Naive thymus-derived CD8-positive, alpha-beta T cell (primary cell): ENCODE measurements around the gene UEVLD. TPM values are rescaled to one million over a fixed set of nuclear protein-coding genes. Genes with fewer than 3 reads are reported as not detected.

Experiments
- ATAC-seq, 2 donors: fragments of 150-1000 bp; cut with Tn5 transposase in 1 of 2; sonication (Bioruptor Pico), chemical (Tn5 transposase) in 1 of 2; 1 replicate in 1 of 2; 2 replicates in 1 of 2; pipeline ENCODE4 v1.10.0; 2021; ENCODE audit warnings: mild to moderate bottlenecking in 2 of 2, moderate library complexity in 2 of 2
- POLR2A ChIA-PET: fragments of 350-600 bp; sonication (Branson Sonifier 250); formaldehyde crosslinking; loops from one replicate; lab custom pipeline; 2021; ENCODE audit warnings: antibody characterized with exemption; lab: Charles Lee
- DNase-seq, 10 donors: peaks; one replicate each; pipeline versions ENCODE4 v3.0.0 to v3.0.0-alpha.2; 2020 to 2022
- H3K27ac Mint-ChIP-seq, 10 donors: one replicate each; pipeline ENCODE4 v1.8.0; 2020 to 2022; ENCODE audit warnings: mild to moderate bottlenecking in 10 of 10, mixed read lengths in 10 of 10, moderate library complexity in 4 of 10, inconsistent platforms in 1 of 10
- H3K27me3 Mint-ChIP-seq, 5 donors: one replicate each; pipeline ENCODE4 v1.8.0; 2021 to 2022; ENCODE audit warnings: mixed read lengths in 5 of 5
- H3K36me3 Mint-ChIP-seq, 3 donors: one replicate each; pipeline ENCODE4 v1.8.0; 2020 to 2022; ENCODE audit warnings: mixed read lengths in 3 of 3, mild to moderate bottlenecking in 2 of 3, inconsistent platforms in 1 of 3
- H3K4me1 Mint-ChIP-seq, 4 donors: one replicate each; pipeline ENCODE4 v1.8.0; 2021 to 2022; ENCODE audit warnings: mixed read lengths in 4 of 4
- H3K4me3 Mint-ChIP-seq, 10 donors: one replicate each; pipeline ENCODE4 v1.8.0; 2020 to 2022; ENCODE audit warnings: mild to moderate bottlenecking in 10 of 10, mixed read lengths in 10 of 10, moderate library complexity in 6 of 10, inconsistent platforms in 1 of 10
- H3K9me3 Mint-ChIP-seq, 9 donors: one replicate each; pipeline ENCODE4 v1.8.0; 2020 to 2022; ENCODE audit warnings: mixed read lengths in 9 of 9, mild to moderate bottlenecking in 3 of 9, inconsistent platforms in 1 of 9, moderate library complexity in 1 of 9
- polyA plus RNA-seq, 3 donors: library from polyadenylated mRNA; unstranded; fragments of 300-500 nt; fragmentation: Illumina TruSeq; gene quantifications; one replicate each; pipeline ENCODE4 v1.2.3, GENCODE V29; 2021
- total RNA-seq, 8 experiments: library from RNA in 2 of 8; stranded (reverse) in 2 of 8; gene quantifications; one replicate each; pipeline ENCODE4 v1.2.3 and lab custom pipeline; 2021 to 2026

The UEVLD gene
- total and polyA plus RNA-seq, 5 experiments from 2014 or later, result 5.5 to 10.5 (median 6.1) TPM

DNA sequence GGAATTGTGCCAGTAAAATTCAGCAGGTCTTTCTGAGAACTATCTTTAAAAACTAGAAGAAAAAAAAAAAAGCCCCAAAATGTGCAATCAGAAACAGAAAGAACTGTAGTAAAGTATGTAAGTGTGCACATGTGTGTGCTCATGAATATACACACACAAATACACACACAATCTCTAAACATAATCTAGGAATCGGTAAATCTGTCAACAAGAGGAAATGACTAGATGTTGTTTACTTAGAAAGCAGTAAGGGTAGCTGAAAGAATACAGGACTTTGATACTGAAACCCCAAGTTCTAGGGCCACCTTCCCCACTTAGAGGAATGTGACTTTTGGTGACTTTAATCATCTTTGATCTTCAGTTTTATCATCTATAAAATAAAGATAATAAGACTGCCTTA, 13.2 kb downstream of the UEVLD start:
- Mint-ChIP-seq H3K36me3 (peaks cover 0 to 56% (median 12%) of the 10 kb centered on the region in 3 donors), H3K4me3 (no peak overlapping the region), H3K4me1 (peaks cover 0 to 6% (median 2%) of the 10 kb centered on the region in 4 donors), H3K9me3 (no peaks in the 10 kb centered on the region), H3K27me3 (no peaks in the 10 kb centered on the region), H3K27ac (peak overlapping the region in 1 of 10 donors; percentile 17)
- POLR2A ChIA-PET, result no interaction called here
- DNase-seq (no peak), ATAC-seq (no peak)

DNA sequence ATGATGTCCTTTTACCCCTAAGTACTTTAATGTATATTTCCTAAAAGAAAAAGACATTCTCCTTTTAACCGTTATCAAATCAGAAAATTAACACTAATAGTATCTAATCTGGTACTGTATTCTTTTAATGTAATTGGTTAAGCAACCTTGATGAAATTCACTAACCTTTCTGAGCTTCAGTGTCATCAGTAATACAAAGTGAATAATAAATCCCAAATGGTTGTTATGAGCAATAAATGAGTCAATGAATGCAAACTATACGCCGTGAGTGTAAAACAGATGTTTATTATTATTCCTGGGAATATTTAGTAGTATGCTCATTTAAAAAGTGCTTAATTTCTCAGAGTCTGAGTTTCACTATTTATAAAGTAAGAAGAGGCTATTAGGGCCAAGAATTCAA, 21.5 kb downstream of the UEVLD start:
- H3K4me1 Mint-ChIP-seq, result peaks cover 0 to 1% (median 0%) of the 10 kb centered on the region in 4 donors
- H3K9me3 Mint-ChIP-seq, result no peaks in the 10 kb centered on the region
- no peak overlapping the region for H3K4me3 Mint-ChIP-seq
- no peak for ATAC-seq
- POLR2A ChIA-PET, result no interaction called here
- peaks cover 0 to 45% (median 6%) of the 10 kb centered on the region in 3 donors for H3K36me3 Mint-ChIP-seq
- peak overlapping the region in 1 of 10 donors; percentile 56 for H3K27ac Mint-ChIP-seq
- no peaks in the 10 kb centered on the region for H3K27me3 Mint-ChIP-seq
- DNase-seq, result no peak

DNA sequence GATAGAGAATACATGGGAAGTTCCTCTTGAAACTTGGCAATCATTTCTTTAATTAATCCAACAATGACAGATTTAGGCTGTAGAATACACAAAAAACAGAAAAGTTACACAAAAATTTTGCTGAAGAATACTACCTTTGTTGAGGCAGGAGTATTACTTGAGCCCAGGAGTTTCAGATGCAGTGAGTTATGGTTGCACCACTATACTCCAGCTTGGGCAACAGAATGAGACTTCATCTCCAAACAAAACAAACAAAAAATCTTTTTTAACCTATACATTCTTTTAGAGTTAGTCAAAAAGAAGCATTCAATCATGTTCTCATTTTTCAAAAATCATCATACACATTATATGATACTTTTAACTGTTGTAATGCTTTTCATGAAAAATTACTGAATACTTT, 22.1 kb downstream of the UEVLD start:
- Mint-ChIP-seq H3K9me3 (no peaks in the 10 kb centered on the region), H3K4me3 (no peak overlapping the region), H3K36me3 (peaks cover 0 to 39% (median 6%) of the 10 kb centered on the region in 3 donors), H3K4me1 (peaks cover 0 to under 1% (median 0%) of the 10 kb centered on the region in 4 donors), H3K27me3 (no peaks in the 10 kb centered on the region), H3K27ac (no peak overlapping the region)
- ATAC-seq (no peak), DNase-seq (no peak)
- POLR2A ChIA-PET, result no interaction called here

DNA sequence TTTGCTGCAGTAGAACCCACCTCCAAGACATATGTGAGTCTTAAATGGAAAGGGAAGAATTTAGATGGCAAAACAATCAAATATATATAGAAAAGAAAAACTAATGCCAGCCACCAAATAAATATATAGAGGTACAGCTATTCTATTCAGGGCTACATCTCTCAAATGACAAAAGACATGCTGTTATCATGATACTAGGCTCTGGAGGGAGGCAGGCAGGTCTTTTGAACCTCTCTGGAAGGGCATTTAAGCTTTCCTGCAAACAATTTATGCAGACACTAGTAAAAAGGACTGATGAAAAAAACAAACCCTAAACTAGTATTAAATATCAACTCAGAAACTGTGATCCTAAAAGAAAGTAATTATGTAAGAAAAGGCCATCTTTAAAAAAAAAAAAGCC, 24.4 kb downstream of the UEVLD start:
- Mint-ChIP-seq H3K36me3 (peaks cover 0 to 34% (median 6%) of the 10 kb centered on the region in 3 donors), H3K4me1 (no peaks in the 10 kb centered on the region), H3K4me3 (no peak overlapping the region), H3K27ac (peak overlapping the region in 1 of 10 donors; percentile 61), H3K9me3 (no peaks in the 10 kb centered on the region), H3K27me3 (no peaks in the 10 kb centered on the region)
- ATAC-seq, result no peak
- POLR2A ChIA-PET, result no interaction called here
- DNase-seq, result no peak

DNA sequence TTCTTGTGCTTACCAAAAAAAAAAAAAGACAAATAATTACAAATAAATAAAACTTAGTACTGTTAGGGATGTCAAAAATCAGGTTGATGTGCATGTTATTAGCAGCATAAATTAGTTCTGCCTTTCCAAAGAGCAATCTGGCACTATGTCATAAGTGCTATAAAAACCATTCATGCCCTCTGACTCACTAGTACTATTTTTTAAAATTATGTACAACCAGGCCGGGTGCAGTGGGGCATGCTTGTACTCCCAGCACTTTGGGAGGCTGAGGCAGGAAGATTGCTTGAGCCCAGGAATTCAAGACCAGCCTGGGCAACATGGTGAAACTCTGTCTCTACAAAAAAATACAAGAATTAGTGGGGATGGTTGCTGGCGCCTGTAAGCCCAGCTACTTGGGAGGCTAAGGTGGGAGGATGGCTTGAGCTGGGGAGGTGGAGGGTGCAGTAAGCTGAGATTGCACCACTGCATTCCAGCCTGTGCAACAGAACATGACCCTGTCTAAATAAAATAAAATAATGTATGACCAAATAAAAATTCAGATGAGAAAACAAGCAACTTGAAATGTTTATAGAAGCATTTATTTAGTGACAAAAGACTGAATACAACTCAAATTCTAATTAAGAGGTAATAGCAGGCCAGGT, 25.3 kb downstream of the UEVLD start:
- Mint-ChIP-seq H3K4me3 (no peak overlapping the region), H3K27me3 (no peaks in the 10 kb centered on the region), H3K27ac (peak overlapping the region in 1 of 10 donors; percentile 7), H3K36me3 (peaks cover 0 to 35% (median 6%) of the 10 kb centered on the region in 3 donors), H3K9me3 (no peaks in the 10 kb centered on the region), H3K4me1 (no peaks in the 10 kb centered on the region)
- no peak for DNase-seq
- POLR2A ChIA-PET, result no interaction called here
- no peak for ATAC-seq

DNA sequence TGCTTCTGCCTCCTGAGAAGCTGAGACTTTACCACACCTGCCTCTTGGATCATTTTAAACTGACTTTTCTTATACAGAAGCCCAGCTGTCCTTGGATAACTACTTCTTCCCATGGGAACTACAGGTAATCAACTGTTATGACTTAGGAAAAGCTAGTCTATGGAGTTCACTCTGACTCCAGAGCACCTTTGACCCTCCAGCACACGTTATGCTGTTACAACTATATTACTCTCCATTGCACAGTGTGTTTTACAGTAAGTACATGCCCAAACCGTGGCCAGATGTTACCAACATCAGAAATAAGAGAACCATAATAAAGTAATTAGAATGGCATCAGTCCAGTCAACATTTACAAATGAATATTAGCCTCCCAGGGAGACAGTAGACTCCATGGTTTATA, 40.5 kb downstream of the UEVLD start:
- ATAC-seq, result no peak
- Mint-ChIP-seq H3K4me3 (no peak overlapping the region), H3K36me3 (peaks cover 0 to 31% (median 0%) of the 10 kb centered on the region in 3 donors), H3K4me1 (peaks cover 0 to 2% (median 0%) of the 10 kb centered on the region in 4 donors), H3K27me3 (no peaks in the 10 kb centered on the region), H3K9me3 (no peaks in the 10 kb centered on the region), H3K27ac (no peak overlapping the region)
- DNase-seq, result no peak
- POLR2A ChIA-PET, result no interaction called here

DNA sequence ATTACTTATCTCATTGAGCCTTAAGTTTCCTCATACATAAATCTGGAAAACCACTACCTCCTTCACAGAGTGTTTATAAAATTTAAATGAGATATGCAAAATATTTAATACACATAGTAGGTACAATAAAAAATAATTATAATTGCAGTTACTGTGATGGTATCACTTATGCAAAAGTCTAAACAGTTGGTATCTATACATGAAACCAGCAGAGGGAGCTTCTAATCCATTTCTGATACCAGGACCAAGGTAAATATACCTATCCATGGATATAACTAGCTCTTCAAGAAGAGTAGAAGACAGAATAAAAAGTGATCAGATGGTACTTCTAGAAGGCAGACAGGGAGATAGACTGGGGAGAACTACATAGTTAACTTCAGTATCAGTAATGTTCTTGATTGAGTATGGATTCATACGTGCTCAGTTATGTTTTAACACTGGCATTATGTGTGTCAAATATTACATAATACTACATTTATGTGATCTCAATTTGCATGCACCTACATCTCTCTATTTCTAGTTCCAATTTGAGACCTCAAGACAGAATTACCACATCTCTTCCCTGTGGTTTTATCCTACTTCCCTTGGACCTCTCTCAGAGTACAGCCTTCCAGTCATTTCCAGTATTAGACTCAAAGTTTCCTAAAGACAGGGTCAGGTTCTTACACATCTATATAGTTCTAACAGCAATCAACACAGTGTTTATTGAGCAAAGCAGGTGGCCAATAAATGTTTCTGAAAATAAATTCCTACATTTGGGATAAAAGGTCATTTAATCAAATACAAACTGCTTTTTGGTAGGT, 48.1 kb downstream of the UEVLD start:
- DNase-seq, result peak in 3 of 10 donors; percentile 39 to 56 (median 49)
- peak; percentile 70 to 78 for ATAC-seq
- peak overlapping the region in 2 of 10 donors; percentile 45 to 47 for H3K27ac Mint-ChIP-seq
- H3K4me3 Mint-ChIP-seq, result no peak overlapping the region
- H3K4me1 Mint-ChIP-seq, result peaks cover 0 to 2% (median 0%) of the 10 kb centered on the region in 4 donors
- POLR2A ChIA-PET, result interaction anchor here (0.6 to 0.9 kb wide), 2 partner anchors 14 to 53 kb away, joined by 3 to 4 read pairs; no protein-coding TSS in a partner anchor
- H3K27me3 Mint-ChIP-seq, result no peaks in the 10 kb centered on the region
- peaks cover 0 to 8% (median 0%) of the 10 kb centered on the region in 3 donors for H3K36me3 Mint-ChIP-seq
- H3K9me3 Mint-ChIP-seq, result no peaks in the 10 kb centered on the region

DNA sequence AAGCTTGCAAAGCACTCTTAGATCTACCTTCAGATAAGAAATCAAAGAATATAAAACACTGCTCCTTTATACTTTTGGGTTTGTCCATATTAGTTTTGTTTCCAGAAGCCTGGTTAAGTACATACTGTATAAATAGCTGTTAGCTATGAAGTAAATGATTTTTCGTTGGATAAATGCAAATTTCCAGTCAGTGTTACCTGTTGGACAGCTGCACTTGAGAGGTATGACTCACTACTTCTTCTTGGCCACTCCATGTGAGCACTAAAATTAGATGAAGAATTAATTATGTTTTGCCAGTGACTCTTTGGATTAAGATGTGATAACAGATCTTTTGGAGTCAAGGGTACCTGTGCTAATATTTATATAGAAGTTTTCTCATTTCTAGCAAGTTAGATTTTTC, 52.3 kb downstream of the UEVLD start:
- H3K4me3 Mint-ChIP-seq, result no peak overlapping the region
- no peaks in the 10 kb centered on the region for H3K27me3 Mint-ChIP-seq
- DNase-seq (no peak), ATAC-seq (no peak)
- H3K36me3 Mint-ChIP-seq, result peaks cover 0 to 6% (median 0%) of the 10 kb centered on the region in 3 donors
- H3K27ac Mint-ChIP-seq, result no peak overlapping the region
- H3K4me1 Mint-ChIP-seq, result no peaks in the 10 kb centered on the region
- POLR2A ChIA-PET, result interaction anchor here (2.1 kb wide), 1 partner anchor 10 kb away, joined by 10 read pairs; the partner anchor contains the start of gene TSG101
- H3K9me3 Mint-ChIP-seq, result no peaks in the 10 kb centered on the region

DNA sequence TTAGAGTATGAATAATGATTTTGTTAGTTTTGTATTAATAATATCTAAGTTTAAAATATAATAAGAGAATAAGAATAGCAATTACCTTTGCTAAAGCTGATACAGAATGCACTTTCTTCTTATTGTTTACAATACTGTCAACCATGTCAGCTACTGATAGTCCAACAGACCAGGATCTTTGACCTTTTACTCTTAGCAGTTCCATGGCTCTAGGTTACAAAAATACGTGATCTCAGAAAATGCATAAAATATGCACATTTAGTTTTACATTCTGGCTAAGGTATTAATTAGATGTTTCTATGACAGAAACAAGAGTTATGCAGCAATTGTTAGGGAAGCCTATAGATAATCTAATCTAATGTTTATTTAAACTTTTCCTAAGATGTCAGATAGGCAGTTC, 54.3 kb downstream of the UEVLD start:
- ATAC-seq (no peak), DNase-seq (no peak)
- H3K27ac Mint-ChIP-seq, result no peak overlapping the region
- H3K4me3 Mint-ChIP-seq, result no peak overlapping the region
- H3K9me3 Mint-ChIP-seq, result no peaks in the 10 kb centered on the region
- no peaks in the 10 kb centered on the region for H3K27me3 Mint-ChIP-seq
- H3K4me1 Mint-ChIP-seq, result peaks cover 0 to 6% (median 1%) of the 10 kb centered on the region in 4 donors
- H3K36me3 Mint-ChIP-seq, result peaks cover 0 to 6% (median 0%) of the 10 kb centered on the region in 3 donors
- POLR2A ChIA-PET, result no interaction called here

DNA sequence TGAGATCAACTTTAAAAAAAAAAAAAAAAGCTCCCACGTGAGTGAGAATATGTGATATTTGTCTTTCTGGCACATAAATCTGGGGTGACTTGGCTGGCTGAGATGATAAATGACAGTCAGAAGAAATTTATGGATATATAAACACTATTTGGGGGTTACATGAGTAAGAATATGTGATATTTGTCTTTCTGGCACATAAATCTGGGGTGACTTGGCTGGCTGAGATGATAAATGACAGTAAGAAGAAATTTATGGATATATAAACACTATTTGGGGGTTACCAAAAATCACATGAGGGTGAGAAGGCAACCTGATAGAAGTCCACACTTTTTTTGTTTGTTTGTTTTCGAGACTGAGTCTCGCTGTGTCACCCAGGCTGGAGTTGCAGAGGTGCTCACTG, 55.2 kb downstream of the UEVLD start:
- Mint-ChIP-seq H3K9me3 (no peaks in the 10 kb centered on the region), H3K4me1 (peaks cover 0 to 11% (median 3%) of the 10 kb centered on the region in 4 donors), H3K27ac (peak overlapping the region in 3 of 10 donors; percentile 6 to 27 (median 22)), H3K27me3 (no peaks in the 10 kb centered on the region), H3K36me3 (peaks cover 0 to 6% (median 0%) of the 10 kb centered on the region in 3 donors), H3K4me3 (no peak overlapping the region)
- no peak for ATAC-seq
- POLR2A ChIA-PET, result interaction anchor here (0.6 kb wide), 1 partner anchor 194 kb away, joined by 3 read pairs; no protein-coding TSS in a partner anchor
- no peak for DNase-seq

DNA sequence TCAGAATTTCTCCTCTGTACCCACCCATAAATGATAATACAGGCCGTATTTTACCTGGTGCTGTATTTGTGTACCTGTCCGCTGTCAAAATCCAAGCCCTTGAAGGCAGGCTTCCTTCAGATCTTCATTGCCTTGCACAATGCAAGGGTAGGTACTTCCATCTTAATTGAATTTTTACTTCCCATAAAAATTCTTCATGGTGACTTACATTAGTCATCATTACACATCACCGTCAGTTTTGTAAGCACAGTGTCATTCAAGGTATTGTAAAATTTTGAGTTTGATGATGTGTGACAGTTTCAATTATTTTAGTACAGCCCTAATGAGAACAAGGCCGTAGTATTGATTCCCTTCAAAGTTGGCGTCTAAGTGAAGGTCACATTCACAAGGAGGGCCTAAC, 61.0 kb downstream of the UEVLD start:
- DNase-seq, result peak in 2 of 10 donors; percentile 30 to 35
- H3K27ac Mint-ChIP-seq, result peak overlapping the region; percentile 100
- peaks cover 0 to 3% (median 0%) of the 10 kb centered on the region in 5 donors for H3K27me3 Mint-ChIP-seq
- H3K4me3 Mint-ChIP-seq, result peak overlapping the region; percentile 98 to 100 (median 99)
- peaks cover 0 to 3% (median 0%) of the 10 kb centered on the region in 9 donors for H3K9me3 Mint-ChIP-seq
- H3K36me3 Mint-ChIP-seq, result peaks cover 0 to 17% (median 6%) of the 10 kb centered on the region in 3 donors
- no peak for ATAC-seq
- peaks cover 20 to 54% (median 46%) of the 10 kb centered on the region in 4 donors for H3K4me1 Mint-ChIP-seq
- POLR2A ChIA-PET, result interaction anchor here (0.6 to 2.7 kb wide), 14 partner anchors 8 to 514 kb away, joined by 3 to 35 read pairs (median 8); partner anchors contain the start of genes GTF2H1, HPS5, LDHA and SERGEF

DNA sequence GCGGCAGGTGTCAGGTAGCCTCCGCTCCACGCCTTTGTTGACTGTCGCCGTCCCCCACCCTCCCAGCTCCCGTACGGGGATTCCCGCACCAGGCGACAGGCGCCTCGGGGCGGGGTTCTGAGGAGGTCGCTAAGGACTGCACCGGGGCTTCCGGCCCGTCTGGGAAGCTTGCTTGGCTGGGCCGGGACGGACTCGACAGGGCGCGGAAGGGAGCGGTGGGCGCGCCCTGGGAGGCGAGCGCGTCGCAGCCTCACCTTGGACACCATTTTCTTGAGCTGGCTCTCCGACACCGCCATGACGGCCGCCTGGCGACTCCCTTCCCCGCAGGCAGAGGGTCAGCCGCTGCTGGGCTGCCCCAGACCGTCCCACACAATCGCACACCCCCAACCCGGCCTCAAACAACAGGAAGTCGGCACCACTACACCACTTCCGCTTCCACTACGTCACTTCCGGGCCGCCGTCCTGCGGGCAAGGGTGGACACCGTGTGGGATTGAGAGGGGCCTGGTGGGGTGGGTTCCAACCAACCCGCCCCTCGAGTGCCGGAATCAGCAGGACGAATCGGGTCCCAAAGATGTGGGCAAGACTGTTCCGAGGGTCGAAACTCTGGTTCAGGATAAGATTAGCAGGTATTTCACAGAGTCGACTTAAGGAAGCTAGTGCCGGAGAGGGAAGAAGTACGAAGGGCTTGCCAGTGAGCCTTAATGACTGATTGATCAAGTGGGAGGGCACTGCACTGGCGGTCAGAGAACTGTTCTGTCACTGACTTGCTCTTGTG, 61.8 kb downstream of the UEVLD start, which contains the start of gene TSG101:
TSS of gene TSG101 (minus strand) at position 422 of the 776 bp plus-strand sequence. CDS start at position 296, 126 bp downstream.
- H3K4me3 Mint-ChIP-seq, result peak within 1 kb of the TSS; percentile 98 to 100 (median 99)
- H3K36me3 Mint-ChIP-seq, result peaks cover 5 to 23% (median 6%) of the 10 kb centered on the region in 3 donors
- POLR2A ChIA-PET, result interaction anchor here (0.6 to 2.7 kb wide), 19 partner anchors 9 to 514 kb away, joined by 3 to 35 read pairs (median 5); partner anchors contain the start of genes GTF2H1, HPS5, LDHA and SERGEF
- peaks cover 27 to 62% (median 54%) of the 10 kb centered on the region in 4 donors for H3K4me1 Mint-ChIP-seq
- peaks cover 0 to 3% (median 0%) of the 10 kb centered on the region in 9 donors for H3K9me3 Mint-ChIP-seq
- H3K27ac Mint-ChIP-seq, result peak within 1 kb of the TSS; percentile 100
- ATAC-seq, result peak; percentile 85 to 86
- DNase-seq, result peak; percentile 83 to 99 (median 90)
- H3K27me3 Mint-ChIP-seq, result peaks cover 0 to 3% (median 0%) of the 10 kb centered on the region in 5 donors
